NCI-H1417 (cell line): ENCODE data around the gene OR2A7.
"Not testable (repeated sequence)": the region's sequence is repeated elsewhere in the genome, so short reads cannot be mapped to it uniquely, and the experiment has no call there.

ENCODE experiments used
- DNase-seq, 3 experiments: peaks; one replicate each; lab custom pipeline; 2025; lab: John Stamatoyannopoulos, UW

OR2A7 gene

GRCh38 chr7:144252307-144252706, 12.3 kb downstream of the OR2A7 start:
- DNase-seq: not testable (repeated sequence)

DNA sequence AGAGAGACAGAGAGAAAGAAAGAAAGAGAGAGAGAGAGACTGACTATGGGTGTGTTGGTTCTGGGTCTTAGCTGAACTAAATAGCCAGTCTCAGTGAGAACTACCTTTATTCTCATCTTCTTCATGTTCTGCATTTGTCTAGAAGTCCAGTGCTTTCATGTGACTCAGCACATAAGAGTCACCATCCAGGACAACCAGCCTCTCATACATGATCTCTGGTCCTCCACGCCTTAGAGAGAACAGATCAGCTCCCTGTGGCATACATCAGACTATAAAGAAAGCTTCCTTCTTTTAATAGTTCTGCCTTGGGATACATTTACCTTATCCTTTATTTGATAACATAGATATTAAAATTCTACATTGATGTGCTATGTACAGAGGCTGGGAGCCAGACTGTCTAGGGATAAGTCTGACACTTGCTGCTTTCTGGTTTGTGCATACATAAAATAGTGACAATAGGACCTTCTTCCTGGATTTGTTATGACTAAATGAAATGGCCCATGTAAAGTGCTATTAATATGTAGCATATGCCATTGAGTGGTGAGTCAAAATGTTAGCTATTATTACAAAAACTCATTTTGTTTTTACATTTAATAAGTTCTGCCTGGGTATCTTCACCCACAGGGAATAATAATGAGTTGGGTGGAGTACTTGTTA, 16.8 kb downstream of the OR2A7 start:
- DNase-seq: not testable (repeated sequence)

GRCh38 chr7:144246967-144247366, 17.6 kb downstream of the OR2A7 start:
- not testable (repeated sequence) for DNase-seq

DNA sequence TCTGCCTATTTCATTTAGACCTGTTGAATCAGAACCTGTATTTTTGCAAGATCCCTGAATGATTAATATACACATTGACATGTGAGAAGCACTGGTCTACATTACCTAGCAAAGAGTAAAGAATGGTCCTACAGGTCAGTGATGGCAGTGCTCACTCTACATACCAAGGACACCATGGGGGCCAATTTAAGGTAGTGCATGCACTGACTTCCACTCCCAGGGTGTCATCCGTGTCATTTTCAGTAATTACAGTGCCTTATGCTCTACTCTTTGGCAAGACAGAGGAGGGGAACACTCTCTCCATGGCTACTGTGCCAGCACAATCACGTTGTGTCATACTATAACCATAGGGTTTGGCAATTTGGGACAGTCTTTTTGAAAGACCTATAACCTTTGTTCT, 19.2 kb downstream of the OR2A7 start:
- DNase-seq: not testable (repeated sequence)

DNA sequence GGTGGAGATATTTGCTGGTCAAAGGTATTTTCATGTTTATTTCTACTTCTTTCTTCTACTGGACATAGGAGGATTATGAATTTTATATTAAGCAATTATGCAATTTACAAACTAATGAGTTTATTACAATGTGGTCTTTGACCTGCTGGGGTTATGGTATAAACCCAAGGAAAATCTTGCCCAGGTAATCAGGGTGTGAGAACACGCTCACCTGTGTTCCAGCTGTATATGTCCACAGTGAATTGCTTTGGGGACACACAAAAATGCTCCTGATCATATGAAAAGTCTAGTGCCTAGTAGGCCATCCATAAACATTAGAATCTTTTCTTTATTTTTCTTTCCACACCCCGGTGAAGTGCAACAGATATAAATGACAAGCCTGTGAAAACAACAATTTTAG, 25.2 kb downstream of the OR2A7 start, which contains the start of gene OR2A42:
OR2A42 (minus strand) TSS at position 241 of the 400 bp plus-strand sequence. CDS start 6,762 bp downstream, outside the sequence.
- not testable (repeated sequence) for DNase-seq

DNA sequence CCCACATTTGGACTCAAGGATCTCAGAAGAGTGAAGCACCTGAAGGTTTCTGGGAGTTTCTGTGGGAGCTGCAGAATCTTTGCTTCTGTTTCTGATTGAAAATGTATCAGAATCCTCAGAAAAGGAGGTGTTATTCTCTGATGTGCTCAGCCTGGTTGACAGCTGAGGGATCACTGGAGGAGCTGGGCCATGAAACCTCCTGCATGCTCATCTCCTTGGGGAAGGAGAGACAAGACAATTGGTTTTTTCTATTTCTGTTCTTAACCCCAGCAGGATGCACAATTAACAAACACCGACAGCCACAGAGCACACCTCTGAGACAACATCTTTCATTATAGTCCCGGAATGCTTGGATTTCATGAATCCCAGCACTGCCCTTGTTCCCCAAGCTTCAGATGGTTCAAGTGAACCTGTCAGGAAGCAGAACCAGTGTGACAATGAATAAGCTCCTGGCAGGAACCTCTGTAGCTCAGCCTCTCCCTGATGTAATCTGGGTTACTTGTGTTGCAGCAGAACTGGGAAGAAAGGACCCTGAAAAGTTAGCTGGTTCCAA, 26.0 kb downstream of the OR2A7 start:
- not testable (repeated sequence) for DNase-seq

GRCh38 chr7:144233039-144233438, 31.6 kb downstream of the OR2A7 start:
- DNase-seq: not testable (repeated sequence)

- not testable (repeated sequence) for DNase-seq
These were observed 33.6 kb downstream of the OR2A7 start for GRCh38 chr7:144231027-144231426.

DNA sequence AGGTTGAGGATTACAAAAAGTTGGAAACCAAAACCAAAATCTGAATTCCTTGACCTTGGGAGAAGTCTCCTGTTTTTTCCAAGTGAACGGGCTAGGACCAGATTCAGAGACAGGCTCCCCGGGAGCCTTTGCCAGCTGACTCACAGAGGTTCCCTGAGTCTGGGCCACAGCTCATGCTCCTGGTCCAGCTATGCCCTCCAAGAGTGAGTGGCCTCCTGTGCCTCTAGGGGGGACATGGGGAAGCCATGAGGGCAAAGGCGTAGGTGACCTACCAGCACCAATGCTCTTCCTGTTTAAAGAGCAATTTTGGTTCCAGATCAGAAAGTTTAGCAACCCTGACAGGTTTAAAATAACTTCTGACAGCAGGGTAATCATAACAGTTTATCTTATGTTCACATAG, 35.8 kb downstream of the OR2A7 start:
- DNase-seq: not testable (repeated sequence)

GRCh38 chr7:144226866-144227265, 37.7 kb downstream of the OR2A7 start:
- DNase-seq: not testable (repeated sequence)

GRCh38 chr7:144223675-144224074, 40.9 kb downstream of the OR2A7 start:
- DNase-seq: not testable (repeated sequence)

DNA sequence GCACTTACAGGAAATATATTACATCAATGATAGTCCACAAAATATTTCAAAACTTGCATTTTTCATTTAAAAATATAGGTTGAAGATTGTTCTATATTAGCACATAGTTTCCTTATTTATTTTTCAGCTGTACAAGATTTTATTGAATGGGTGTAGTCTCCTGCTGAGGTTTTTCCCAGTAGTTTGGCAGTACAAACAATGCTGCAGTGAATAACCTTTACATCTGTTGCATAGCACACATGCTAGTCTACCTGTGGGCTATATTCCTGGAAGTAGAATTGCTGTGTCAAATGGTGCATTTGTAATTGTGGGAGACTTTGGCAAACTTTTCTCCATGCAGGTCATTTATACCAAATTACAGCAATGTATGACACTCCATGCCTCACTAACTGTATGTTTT, 44.1 kb downstream of the OR2A7 start:
- not testable (repeated sequence) for DNase-seq

- DNase-seq: not testable (repeated sequence)
These were observed 45.4 kb downstream of the OR2A7 start for GRCh38 chr7:144219149-144219548.

DNA sequence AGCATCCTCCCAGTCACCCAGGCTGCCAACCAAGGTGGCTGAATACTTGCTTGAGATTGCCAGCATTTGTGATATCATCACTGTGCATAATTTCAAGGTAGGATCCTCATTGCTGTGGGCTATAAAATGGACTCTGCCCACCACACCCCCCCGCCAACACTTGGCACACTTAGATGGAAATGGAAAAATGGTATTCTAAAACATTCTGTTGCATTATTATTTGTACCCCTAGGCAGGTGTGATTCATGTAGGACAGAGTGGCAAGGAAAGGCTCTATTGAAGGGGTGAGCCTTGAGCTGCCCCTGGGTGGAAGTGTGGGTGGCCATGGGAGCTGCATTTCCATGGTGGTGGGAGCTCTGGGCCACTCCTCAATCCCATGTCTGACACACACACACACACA, 46.0 kb downstream of the OR2A7 start:
- DNase-seq: not testable (repeated sequence)

GRCh38 chr7:144217200-144217599, 47.4 kb downstream of the OR2A7 start:
- not testable (repeated sequence) for DNase-seq
